ENCODE data around the gene TSPAN15.

Gene TSPAN15

GRCh38 chr10:69464801-69465401 lies 13.6 kb downstream of the TSPAN15 start:
- DNase-seq (ENCODE audit: low read depth in 3 of 3, low spot score in 1 of 3), result no peak

DNA sequence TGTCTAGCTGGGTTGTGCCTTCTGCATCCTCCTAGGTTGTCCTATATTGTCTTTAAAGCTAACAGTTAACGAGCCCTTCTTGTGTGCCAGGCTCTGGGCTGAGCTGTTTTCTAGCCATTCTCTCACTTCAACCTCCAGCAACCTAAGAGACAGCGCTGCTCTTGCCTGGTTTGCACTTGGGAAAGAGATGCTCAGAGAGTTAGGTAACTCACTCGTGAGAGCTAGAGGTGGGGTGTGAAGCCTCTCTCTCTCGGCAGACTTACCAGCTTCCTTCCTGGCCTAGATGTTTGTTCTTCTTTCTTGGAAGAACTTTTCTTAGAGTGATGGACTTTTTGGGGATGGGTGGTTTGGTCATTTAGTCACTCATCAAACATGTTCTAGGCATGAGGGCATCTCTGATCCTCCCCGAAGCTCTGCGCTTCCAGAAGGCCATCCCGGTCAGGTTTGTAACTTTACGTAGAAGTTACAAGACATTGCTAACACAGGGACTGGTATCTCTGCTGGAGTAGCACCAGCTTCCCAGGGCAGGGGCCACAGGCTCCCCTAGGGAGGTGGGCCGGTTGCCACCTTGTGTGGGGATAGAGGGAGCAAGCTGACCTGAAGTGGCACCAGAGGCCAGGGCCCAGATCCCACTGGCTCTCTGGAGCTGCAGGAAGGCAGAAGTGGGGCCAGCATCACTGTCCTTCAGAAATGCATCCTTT lies 14.3 kb downstream of the TSPAN15 start:
- no peak for DNase-seq (ENCODE audit: low read depth in 3 of 3, low spot score in 1 of 3)

DNA sequence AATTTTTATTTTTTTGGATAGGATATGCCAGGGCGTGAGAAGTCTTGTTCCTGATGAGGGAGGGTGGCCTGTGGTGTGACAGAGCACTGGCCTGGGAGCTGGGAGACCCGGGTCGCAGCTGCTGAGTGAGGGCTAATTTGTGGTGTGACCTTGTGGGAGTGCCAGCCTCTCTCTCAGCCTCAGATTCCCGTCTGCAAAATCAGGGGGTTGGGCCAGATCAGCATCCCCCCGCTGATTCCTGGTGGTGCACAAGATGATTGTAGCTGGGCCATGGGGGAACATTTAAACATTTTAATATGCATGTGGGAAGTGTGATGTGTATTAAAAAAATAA lies 14.9 kb downstream of the TSPAN15 start:
- no peak for DNase-seq (ENCODE audit: low read depth in 3 of 3, low spot score in 1 of 3)

DNA sequence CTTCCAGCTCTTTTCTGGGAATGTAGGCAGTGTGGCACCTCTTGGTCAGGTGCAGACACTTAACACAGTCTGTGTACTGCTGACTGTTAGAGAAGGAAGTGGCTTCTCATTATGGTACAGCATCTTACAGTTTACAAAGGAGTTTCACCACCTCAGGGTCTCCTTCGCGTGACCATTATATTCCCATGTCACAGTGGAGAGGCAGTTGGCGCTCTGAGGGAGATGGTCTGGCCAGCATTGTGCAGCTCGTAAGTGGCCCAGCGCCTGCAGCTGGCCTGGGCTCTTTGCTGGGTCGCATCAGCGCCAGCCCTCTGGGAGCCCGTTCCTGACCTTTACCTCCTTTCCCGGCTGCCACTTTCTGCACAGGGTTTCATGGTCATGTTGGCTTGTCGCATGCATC lies 15.4 kb downstream of the TSPAN15 start:
- DNase-seq (ENCODE audit: low read depth in 3 of 3, low spot score in 1 of 3), result no peak

DNA sequence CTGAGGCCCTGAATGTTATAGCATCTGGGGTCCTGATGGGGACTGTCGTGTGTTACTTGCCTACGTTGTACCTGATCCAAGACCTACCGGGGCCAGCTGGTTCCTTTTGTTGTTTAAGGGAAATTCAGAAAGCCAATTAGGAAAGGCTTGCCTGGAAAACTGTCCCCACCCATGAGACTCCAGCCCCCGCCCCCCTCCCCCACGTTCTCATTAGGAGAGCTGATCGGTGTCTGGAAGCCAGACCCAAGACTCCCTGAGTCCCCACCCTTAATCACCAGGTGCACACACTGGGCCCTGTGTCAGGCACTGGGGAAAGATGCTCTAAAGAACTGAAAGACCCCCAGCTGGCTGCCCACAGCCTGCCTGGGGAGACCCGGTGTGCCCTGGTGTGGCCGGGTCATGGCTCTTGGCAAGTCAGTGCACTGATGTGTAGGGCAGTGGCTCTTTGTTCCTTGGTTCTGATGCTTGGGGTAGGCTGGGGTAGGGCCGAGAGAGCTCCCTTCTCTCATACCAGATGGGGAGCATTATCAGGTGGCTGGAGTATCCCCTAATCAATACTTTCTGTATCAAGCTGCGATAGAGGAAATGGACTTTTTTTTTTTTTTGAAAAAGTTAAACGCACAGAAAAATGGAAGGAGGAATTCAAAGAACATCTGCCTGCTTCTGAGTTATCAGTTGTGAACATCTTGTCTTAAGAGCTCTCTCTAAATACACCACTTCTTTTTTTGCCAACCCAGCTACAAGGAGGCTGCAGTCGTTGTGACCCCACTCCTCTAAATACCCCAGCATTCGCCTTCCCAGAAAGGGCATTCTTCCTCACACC lies 16.9 kb downstream of the TSPAN15 start:
- DNase-seq (ENCODE audit: low read depth in 3 of 3, low spot score in 1 of 3), result no peak

DNA sequence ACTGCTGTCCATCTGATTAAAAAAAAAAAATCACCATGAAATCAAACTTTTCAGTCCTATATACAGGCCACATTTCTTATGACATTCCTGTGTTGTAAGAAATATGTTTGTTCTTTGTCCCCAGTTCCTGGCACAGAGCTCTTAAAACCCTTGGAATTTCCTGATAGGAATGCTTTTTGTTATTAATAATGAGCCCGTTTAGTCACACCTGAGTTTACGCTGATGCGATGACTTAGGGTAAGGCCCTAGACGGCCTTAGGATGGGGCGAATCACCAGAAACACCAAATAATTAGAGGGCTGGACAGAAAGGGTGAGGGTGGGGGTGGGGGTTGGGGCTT lies 17.5 kb downstream of the TSPAN15 start:
- no peak for DNase-seq (ENCODE audit: low read depth in 3 of 3, low spot score in 1 of 3)

GRCh38 chr10:69469976-69470375 lies 18.7 kb downstream of the TSPAN15 start:
- DNase-seq (ENCODE audit: low read depth in 3 of 3, low spot score in 1 of 3), result no peak

DNA sequence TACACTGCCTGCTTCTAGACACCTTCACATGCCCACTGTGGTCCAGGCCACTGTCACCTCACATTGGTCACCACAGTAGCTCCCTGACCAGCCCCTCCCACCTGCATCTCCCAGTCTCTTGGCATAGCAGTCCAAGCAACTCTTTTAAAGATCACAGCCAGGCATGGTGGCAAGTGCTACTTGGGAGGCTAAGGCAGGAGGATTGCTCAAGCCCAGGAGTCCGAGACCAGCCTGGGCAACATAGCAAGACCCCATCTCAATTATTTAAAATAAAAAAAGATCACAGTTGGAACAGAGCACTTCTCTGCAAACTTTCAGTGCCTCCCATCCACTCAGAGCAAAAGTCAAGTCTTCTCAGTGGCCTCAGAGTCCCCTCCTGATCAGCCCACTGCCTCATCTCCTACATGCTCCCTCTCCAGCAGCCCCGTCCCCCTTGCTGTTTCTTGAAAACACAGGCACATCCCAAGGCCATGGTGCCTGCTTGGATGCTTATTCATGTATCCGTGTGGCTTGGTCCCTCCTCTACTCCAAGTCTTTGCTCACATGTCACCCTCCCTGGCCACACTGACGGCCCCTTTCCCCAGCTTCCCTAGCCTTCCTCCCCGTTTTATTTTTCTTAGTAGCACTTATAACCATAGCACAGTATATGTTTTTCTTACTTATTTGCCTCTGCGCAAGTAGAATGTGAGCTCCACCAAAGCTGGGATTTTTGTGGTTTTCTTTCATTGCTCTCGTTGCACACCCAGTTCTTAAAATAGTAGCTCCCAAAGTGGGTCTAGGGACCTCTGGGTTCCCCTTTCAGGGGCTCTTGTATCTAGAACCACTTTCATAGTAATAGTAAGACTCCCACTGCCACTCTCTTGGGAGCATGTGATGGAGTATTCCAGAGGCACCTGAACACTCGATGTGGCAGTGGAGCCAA lies 19.5 kb downstream of the TSPAN15 start:
- no peak for DNase-seq (ENCODE audit: low read depth in 3 of 3, low spot score in 1 of 3)

- no peak for DNase-seq (ENCODE audit: low read depth in 3 of 3, low spot score in 1 of 3)
Observed at GRCh38 chr10:69472142-69472541, 20.9 kb downstream of the TSPAN15 start.

- no peak for DNase-seq (ENCODE audit: low read depth in 3 of 3, low spot score in 1 of 3)
Observed at GRCh38 chr10:69472544-69472943, 21.3 kb downstream of the TSPAN15 start.

GRCh38 chr10:69473304-69473990 lies 22.2 kb downstream of the TSPAN15 start:
- DNase-seq (ENCODE audit: low read depth in 3 of 3, low spot score in 1 of 3), result no peak

- DNase-seq (ENCODE audit: low read depth in 3 of 3, low spot score in 1 of 3), result no peak
Observed at GRCh38 chr10:69474742-69475432, 23.6 kb downstream of the TSPAN15 start.

DNA sequence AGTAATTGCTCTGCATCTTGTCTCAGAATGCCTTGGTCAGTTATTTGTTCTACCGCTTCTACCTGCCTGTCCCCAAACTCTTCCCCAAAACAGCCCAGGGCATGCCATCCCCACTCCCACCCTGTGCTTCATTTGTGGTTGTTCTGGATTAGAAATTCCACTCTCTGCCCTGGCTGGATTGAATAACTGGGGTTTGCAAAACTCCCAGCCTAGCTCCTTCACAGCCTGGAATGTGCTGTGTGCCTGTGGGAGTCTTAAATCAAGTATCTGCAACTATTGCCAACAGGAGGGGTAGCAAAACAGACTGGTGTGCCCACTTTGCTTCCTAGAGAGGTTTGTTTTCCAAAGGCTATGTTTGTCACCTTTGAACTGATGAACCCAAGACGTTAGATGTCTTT lies 24.2 kb downstream of the TSPAN15 start:
- DNase-seq (ENCODE audit: low read depth in 3 of 3, low spot score in 1 of 3), result no peak

- DNase-seq (ENCODE audit: low read depth in 3 of 3, low spot score in 1 of 3), result no peak
Observed at GRCh38 chr10:69477968-69478597, 26.8 kb downstream of the TSPAN15 start.

GRCh38 chr10:69479240-69480067 lies 28.2 kb downstream of the TSPAN15 start:
- DNase-seq (ENCODE audit: low read depth in 3 of 3, low spot score in 1 of 3), result no peak

GRCh38 chr10:69480068-69480412 lies 28.8 kb downstream of the TSPAN15 start:
- DNase-seq (ENCODE audit: low read depth in 3 of 3, low spot score in 1 of 3), result no peak

GRCh38 chr10:69481305-69481704 lies 30.0 kb downstream of the TSPAN15 start:
- no peak for DNase-seq (ENCODE audit: low read depth in 3 of 3, low spot score in 1 of 3)

- DNase-seq (ENCODE audit: low read depth in 3 of 3, low spot score in 1 of 3), result no peak
Observed at GRCh38 chr10:69481811-69482524, 30.7 kb downstream of the TSPAN15 start.

Measured in stimulated activated CD4-positive, alpha-beta T cell treated with anti-CD3 and anti-CD28 coated beads, TNF-alpha, amount 100 ng/mL, for 1 hour (primary cell).